ENCODE data around the gene BATF.

- TF ChIP-seq CTCF (IDR thresholded peaks at IDR 0.05 in 4 of 5, conservative IDR thresholded peaks at IDR 0.05 in 1 of 5) = no peak
- TF ChIP-seq POLR2A (IDR thresholded peaks at IDR 0.05) = no peak
These were observed 42.8 kb downstream of the BATF start for GRCh38 chr14:75565056-75565455.

All from gastrocnemius medialis (tissue), 4 donors.